MM.1S (cell line): ENCODE results near the gene TMED5.
"Not testable (repeated sequence)": the region's sequence is repeated elsewhere in the genome, so short reads cannot be mapped to it uniquely, and the experiment has no call there.

Source experiments
- DNase-seq: peaks from one replicate; pipeline ENCODE4 v3.0.0-alpha.2; 2015
- H2AFZ ChIP-seq: fragments of 300-600 bp; sonication (generic); 2 replicates; pipeline ENCODE4 v1.6.0; 2016; ENCODE audit warnings: antibody characterized with exemption, low read length
- H3F3A ChIP-seq: fragments of 300-600 bp; sonication (generic); 2 replicates; pipeline ENCODE4 v1.6.1; 2016; ENCODE audit warnings: mild to moderate bottlenecking, antibody characterized with exemption, low read length, moderate library complexity, mixed read lengths; ENCODE audit not compliant: insufficient read depth
- H3K27ac ChIP-seq: fragments of 300-600 bp; sonication (generic); 2 replicates; pipeline ENCODE4 v1.5.1; 2016; ENCODE audit warnings: mild to moderate bottlenecking, low read length
- H3K27me3 ChIP-seq: fragments of 300-600 bp; sonication (generic); replicated peaks from 2 replicates; pipeline ENCODE4 v1.6.0; 2016; ENCODE audit warnings: low read length; ENCODE audit not compliant: insufficient read depth
- H3K36me3 ChIP-seq: fragments of 300-600 bp; sonication (generic); replicated peaks from 2 replicates; pipeline ENCODE4 v1.6.1; 2016; ENCODE audit warnings: mild to moderate bottlenecking, low read length, mixed read lengths; ENCODE audit not compliant: insufficient read depth
- H3K4me1 ChIP-seq: fragments of 300-600 bp; sonication (generic); 2 replicates; pipeline ENCODE4 v1.6.1; 2016; ENCODE audit warnings: low read length, mixed read lengths
- H3K4me2 ChIP-seq: fragments of 300-600 bp; sonication (generic); 2 replicates; pipeline ENCODE4 v1.6.0; 2016; ENCODE audit warnings: low read depth, low read length
- H3K4me3 ChIP-seq: fragments of 300-600 bp; sonication (generic); 2 replicates; pipeline ENCODE4 v1.5.1; 2016; ENCODE audit warnings: low read length, mixed read lengths
- H3K79me2 ChIP-seq: fragments of 300-600 bp; sonication (generic); 2 replicates; pipeline ENCODE4 v1.6.1; 2016; ENCODE audit warnings: mixed run types, low read length, mixed read lengths
- H3K9ac ChIP-seq: fragments of 300-600 bp; sonication (generic); 2 replicates; pipeline ENCODE4 v1.6.1; 2016; ENCODE audit warnings: low read length, mixed read lengths
- H3K9me2 ChIP-seq: fragments of 300-600 bp; sonication (generic); replicated peaks from 2 replicates; pipeline ENCODE4 v1.6.1; 2016; ENCODE audit warnings: mild to moderate bottlenecking, low read length, mixed read lengths; ENCODE audit not compliant: insufficient read depth
- H3K9me3 ChIP-seq: fragments of 300-600 bp; sonication (generic); replicated peaks from 2 replicates; pipeline ENCODE4 v1.6.1; 2016; ENCODE audit warnings: mild to moderate bottlenecking, low read length, mixed read lengths; ENCODE audit not compliant: insufficient read depth
- H4K20me1 ChIP-seq: fragments of 300-600 bp; sonication (generic); 2 replicates; pipeline ENCODE4 v1.6.1; 2016; ENCODE audit warnings: mild to moderate bottlenecking, low read length, moderate library complexity, mixed read lengths; ENCODE audit not compliant: insufficient read depth
- CTCF ChIP-seq: fragments of 300-600 bp; sonication (generic); IDR thresholded peaks from 2 replicates; pipeline ENCODE4 v1.5.1; 2016; ENCODE audit warnings: antibody characterized with exemption, low read length, mixed read lengths
- EZH2 ChIP-seq: fragments of 300-600 bp; sonication (generic); optimal IDR thresholded peaks from 2 replicates; pipeline ENCODE3; 2017; ENCODE audit warnings: low read depth, mild to moderate bottlenecking, antibody characterized with exemption, low read length, mixed read lengths
- EZH2phosphoT487 ChIP-seq: fragments of 300-600 bp; sonication (generic); IDR thresholded peaks from 2 replicates; pipeline ENCODE4 v1.6.1; 2018; ENCODE audit warnings: antibody characterized with exemption, low read length

Gene TMED5

GRCh38 chr1:93180723-93181613 lies 755 bp upstream of the TMED5 start, which contains the start of gene CCDC18:
CCDC18 (plus strand) TSS chr1:93180724; CDS start chr1:93183362, 2,638 bp downstream.
- H3K4me1 ChIP-seq: no peaks in the 10 kb centered on the region
- H3K9ac ChIP-seq: peak within 1 kb of the TSS; percentile 84
- no peaks in the 10 kb centered on the region for H4K20me1 ChIP-seq
- no peaks in the 10 kb centered on the region for H3K36me3 ChIP-seq
- H3K9me2 ChIP-seq: no peaks in the 10 kb centered on the region
- no peaks in the 10 kb centered on the region for H3K27me3 ChIP-seq
- peak within 1 kb of the TSS; percentile 61 for H2AFZ ChIP-seq
- peak within 1 kb of the TSS; percentile 88 for H3K27ac ChIP-seq
- peak within 1 kb of the TSS; percentile 69 for H3K4me2 ChIP-seq
- H3K9me3 ChIP-seq: no peaks in the 10 kb centered on the region
- TF ChIP-seq CTCF (no peak), EZH2phosphoT487 (no peak), EZH2 (no peak)
- H3K4me3 ChIP-seq: peak within 1 kb of the TSS; percentile 72
- peak; percentile 42 for DNase-seq
- peaks cover 8% of the 10 kb centered on the region; the same call in 1 of the 2 replicates for H3F3A ChIP-seq
- peaks cover 49% of the 10 kb centered on the region for H3K79me2 ChIP-seq

GRCh38 chr1:93178418-93178817 lies 1.8 kb downstream of the TMED5 start:
- no peak overlapping the region for H3K9ac ChIP-seq
- H2AFZ ChIP-seq: no peak overlapping the region
- H3K79me2 ChIP-seq: peaks cover 68% of the 10 kb centered on the region
- no peak for DNase-seq
- no peaks in the 10 kb centered on the region for H3K36me3 ChIP-seq
- peak overlapping the region; percentile 72 for H3K4me3 ChIP-seq
- H4K20me1 ChIP-seq: no peaks in the 10 kb centered on the region
- peaks cover 8% of the 10 kb centered on the region; the same call in 1 of the 2 replicates for H3F3A ChIP-seq
- H3K4me2 ChIP-seq: peak overlapping the region; percentile 61; the same call in 1 of the 2 replicates
- H3K9me2 ChIP-seq: no peaks in the 10 kb centered on the region
- no peak overlapping the region for H3K27ac ChIP-seq
- no peaks in the 10 kb centered on the region for H3K4me1 ChIP-seq
- TF ChIP-seq EZH2phosphoT487 (no peak), CTCF (no peak), EZH2 (no peak)
- H3K27me3 ChIP-seq: no peaks in the 10 kb centered on the region
- H3K9me3 ChIP-seq: no peaks in the 10 kb centered on the region

GRCh38 chr1:93177991-93178390 lies 2.2 kb downstream of the TMED5 start:
- no peaks in the 10 kb centered on the region for H3K4me1 ChIP-seq
- H3K4me2 ChIP-seq: peak overlapping the region; percentile 61; the same call in 1 of the 2 replicates
- no peaks in the 10 kb centered on the region for H3K36me3 ChIP-seq
- no peak for TF ChIP-seq EZH2phosphoT487
- TF ChIP-seq EZH2: no peak
- no peak for TF ChIP-seq CTCF
- no peaks in the 10 kb centered on the region for H4K20me1 ChIP-seq
- H3K9me2 ChIP-seq: no peaks in the 10 kb centered on the region
- no peak overlapping the region for H2AFZ ChIP-seq
- H3K79me2 ChIP-seq: peaks cover 70% of the 10 kb centered on the region
- H3K9me3 ChIP-seq: no peaks in the 10 kb centered on the region
- H3F3A ChIP-seq: peaks cover 8% of the 10 kb centered on the region; the same call in 1 of the 2 replicates
- H3K27me3 ChIP-seq: no peaks in the 10 kb centered on the region
- no peak overlapping the region for H3K27ac ChIP-seq
- H3K4me3 ChIP-seq: peak overlapping the region; percentile 72
- DNase-seq: no peak
- no peak overlapping the region for H3K9ac ChIP-seq

GRCh38 chr1:93174638-93175037 lies 5.6 kb downstream of the TMED5 start:
- not testable (repeated sequence) for H3K9ac ChIP-seq, H3K4me3 ChIP-seq, H3K4me2 ChIP-seq, DNase-seq, H2AFZ ChIP-seq, H3F3A ChIP-seq, H3K27me3 ChIP-seq, H3K9me3 ChIP-seq, H3K4me1 ChIP-seq, H3K36me3 ChIP-seq, H3K27ac ChIP-seq, H4K20me1 ChIP-seq, H3K9me2 ChIP-seq
- peaks cover 93% of the 10 kb centered on the region for H3K79me2 ChIP-seq
